Uterus (tissue), 2 donors: ENCODE measurements around the gene MAP2K6.

ENCODE experiments used
- POLR2A ChIP-seq, 2 donors: fragments of 450-650 bp; IDR thresholded peaks; one replicate each; pipeline ENCODE4 v1.6.1; 2016; ENCODE audit warnings: antibody characterized with exemption in 2 of 2, mild to moderate bottlenecking in 1 of 2, moderate library complexity in 1 of 2
- TF ChIP-seq, protein P1 (sequence below), 4 experiments: fragments of 200-600 bp in 2 of 4; fragments of 450-650 bp in 2 of 4; sonication (generic) in 2 of 4; IDR thresholded peaks; one replicate each; pipeline ENCODE4 v1.5.1; 2016 to 2019; ENCODE audit warnings: antibody characterized with exemption in 4 of 4, mild to moderate bottlenecking in 2 of 4, moderate library complexity in 1 of 4

DNA sequence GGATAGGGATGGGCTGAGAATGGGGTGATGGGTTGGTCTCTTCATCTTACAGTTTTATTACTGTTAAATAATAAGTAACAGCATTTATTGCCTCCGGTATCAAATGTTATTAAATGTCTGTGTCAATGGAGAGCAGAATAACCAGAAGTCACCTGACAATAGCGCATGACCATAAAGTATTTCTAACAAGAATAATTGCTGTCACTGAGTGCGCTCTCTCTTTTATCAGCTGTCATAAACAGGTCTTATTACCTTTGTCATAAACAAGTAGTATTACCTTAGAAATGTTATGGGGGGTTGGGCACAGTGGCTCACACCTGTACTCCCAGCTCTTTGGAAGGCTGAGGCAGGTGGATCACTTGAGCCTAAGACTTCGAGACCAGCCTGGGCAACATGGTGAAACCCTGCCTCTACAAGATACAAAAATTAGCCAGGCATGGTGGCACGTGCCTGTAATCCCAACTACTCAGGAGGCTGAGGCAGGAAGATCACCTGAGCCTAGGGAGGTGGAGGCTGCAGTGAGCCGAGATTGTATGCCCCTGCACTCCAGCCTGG, 120.6 kb downstream of the MAP2K6 start:
- TF ChIP-seq, protein P1, sequence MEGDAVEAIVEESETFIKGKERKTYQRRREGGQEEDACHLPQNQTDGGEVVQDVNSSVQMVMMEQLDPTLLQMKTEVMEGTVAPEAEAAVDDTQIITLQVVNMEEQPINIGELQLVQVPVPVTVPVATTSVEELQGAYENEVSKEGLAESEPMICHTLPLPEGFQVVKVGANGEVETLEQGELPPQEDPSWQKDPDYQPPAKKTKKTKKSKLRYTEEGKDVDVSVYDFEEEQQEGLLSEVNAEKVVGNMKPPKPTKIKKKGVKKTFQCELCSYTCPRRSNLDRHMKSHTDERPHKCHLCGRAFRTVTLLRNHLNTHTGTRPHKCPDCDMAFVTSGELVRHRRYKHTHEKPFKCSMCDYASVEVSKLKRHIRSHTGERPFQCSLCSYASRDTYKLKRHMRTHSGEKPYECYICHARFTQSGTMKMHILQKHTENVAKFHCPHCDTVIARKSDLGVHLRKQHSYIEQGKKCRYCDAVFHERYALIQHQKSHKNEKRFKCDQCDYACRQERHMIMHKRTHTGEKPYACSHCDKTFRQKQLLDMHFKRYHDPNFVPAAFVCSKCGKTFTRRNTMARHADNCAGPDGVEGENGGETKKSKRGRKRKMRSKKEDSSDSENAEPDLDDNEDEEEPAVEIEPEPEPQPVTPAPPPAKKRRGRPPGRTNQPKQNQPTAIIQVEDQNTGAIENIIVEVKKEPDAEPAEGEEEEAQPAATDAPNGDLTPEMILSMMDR (IDR thresholded peaks at IDR 0.05) = no peak
- no peak for TF ChIP-seq POLR2A (IDR thresholded peaks at IDR 0.05)
